ENCODE results near the gene THRB. TPM values are rescaled to one million over a fixed set of nuclear protein-coding genes. Genes with fewer than 3 reads are reported as not detected.

Gene THRB
- total RNA-seq, 1 donor, result 0.36 TPM

DNA sequence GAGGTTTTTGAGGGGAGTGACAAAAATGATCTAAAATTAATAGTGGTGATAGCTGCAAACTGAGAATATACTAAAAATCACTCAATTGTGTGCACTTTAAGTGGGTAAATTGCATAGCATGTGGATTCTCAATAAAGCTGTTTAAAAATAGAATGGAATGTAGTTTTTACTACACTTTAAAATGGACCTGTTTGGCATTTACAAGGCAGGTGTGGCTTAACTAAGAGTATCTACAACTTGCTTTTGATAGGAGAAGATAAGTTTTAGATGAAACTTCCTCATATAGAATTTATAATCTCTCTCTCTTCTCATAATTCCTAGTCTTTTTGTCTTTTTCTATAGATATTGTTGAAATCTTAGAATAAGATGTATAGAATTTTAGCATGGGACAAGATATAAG, 40.3 kb downstream of the THRB start:
- H3K27me3 ChIP-seq (ENCODE audit: insufficient read depth, low read length), result no peaks in the 10 kb centered on the region

DNA sequence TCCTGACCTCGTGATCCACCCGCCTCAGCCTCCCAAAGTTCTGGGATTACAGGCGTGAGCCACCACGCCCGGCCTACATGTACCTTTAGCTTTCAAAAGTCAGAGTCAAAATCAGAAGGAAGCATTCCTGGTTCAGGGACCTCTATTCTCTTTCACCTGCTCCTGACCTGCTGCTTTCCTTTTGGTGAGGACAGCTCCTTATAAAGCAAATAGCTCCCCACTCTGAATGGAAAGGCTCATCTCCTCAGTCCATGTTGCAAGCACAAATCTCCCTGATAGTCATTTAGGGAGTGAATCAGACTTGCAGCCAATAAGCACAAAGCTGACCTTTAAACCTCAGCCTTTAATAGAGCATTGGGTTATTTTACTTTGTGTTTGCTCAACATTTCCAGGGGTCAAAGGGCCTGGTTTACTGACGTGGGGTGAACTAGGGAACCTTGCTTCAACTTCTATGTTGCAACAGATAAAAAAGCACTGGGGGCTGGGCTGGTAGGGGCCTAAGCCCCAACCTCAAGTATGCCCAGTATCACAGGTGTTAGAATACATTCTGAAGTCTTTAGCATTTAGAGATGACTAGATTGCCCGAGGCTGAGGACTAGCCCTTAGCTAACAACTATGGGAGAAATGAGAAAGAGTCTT, 43.1 kb downstream of the THRB start:
- no peak overlapping the region for H3K4me3 ChIP-seq (ENCODE audit: insufficient read depth, low read length)
- H3K79me2 ChIP-seq (ENCODE audit: insufficient read depth, low read length), result no peaks in the 10 kb centered on the region
- H3K36me3 ChIP-seq (ENCODE audit: insufficient read depth, low read length), result no peaks in the 10 kb centered on the region
- peak; percentile 11 for DNase-seq (ENCODE audit: insufficient read length, low spot score, missing footprints)
- TF ChIP-seq, protein P1, sequence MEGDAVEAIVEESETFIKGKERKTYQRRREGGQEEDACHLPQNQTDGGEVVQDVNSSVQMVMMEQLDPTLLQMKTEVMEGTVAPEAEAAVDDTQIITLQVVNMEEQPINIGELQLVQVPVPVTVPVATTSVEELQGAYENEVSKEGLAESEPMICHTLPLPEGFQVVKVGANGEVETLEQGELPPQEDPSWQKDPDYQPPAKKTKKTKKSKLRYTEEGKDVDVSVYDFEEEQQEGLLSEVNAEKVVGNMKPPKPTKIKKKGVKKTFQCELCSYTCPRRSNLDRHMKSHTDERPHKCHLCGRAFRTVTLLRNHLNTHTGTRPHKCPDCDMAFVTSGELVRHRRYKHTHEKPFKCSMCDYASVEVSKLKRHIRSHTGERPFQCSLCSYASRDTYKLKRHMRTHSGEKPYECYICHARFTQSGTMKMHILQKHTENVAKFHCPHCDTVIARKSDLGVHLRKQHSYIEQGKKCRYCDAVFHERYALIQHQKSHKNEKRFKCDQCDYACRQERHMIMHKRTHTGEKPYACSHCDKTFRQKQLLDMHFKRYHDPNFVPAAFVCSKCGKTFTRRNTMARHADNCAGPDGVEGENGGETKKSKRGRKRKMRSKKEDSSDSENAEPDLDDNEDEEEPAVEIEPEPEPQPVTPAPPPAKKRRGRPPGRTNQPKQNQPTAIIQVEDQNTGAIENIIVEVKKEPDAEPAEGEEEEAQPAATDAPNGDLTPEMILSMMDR (IDR thresholded peaks at IDR 0.05; ENCODE audit: extremely low read depth, low read depth, low read length), result no peak
- no peak overlapping the region for H3K4me2 ChIP-seq (ENCODE audit: insufficient read depth, low read length)
- H3K27me3 ChIP-seq (ENCODE audit: insufficient read depth, low read length), result no peaks in the 10 kb centered on the region
- H3K9me3 ChIP-seq (ENCODE audit: low read depth, low read length), result no peaks in the 10 kb centered on the region
- no peaks in the 10 kb centered on the region for H3K4me1 ChIP-seq (ENCODE audit: insufficient read depth, low read length)
- no peaks in the 10 kb centered on the region for H4K20me1 ChIP-seq (ENCODE audit: insufficient read depth, low read length)
- H3K27ac ChIP-seq (ENCODE audit: low read depth, low read length), result no peak overlapping the region
- no peak overlapping the region for H2AFZ ChIP-seq (ENCODE audit: low read length)

More for the DNA sequence above, 40.3 kb downstream of the THRB start:
- H3K4me2 ChIP-seq (ENCODE audit: insufficient read depth, low read length), result no peak overlapping the region
- H3K9me3 ChIP-seq (ENCODE audit: low read depth, low read length), result no peaks in the 10 kb centered on the region
- H3K4me3 ChIP-seq (ENCODE audit: insufficient read depth, low read length), result no peak overlapping the region
- no peaks in the 10 kb centered on the region for H3K79me2 ChIP-seq (ENCODE audit: insufficient read depth, low read length)
- TF ChIP-seq, protein P1 (IDR thresholded peaks at IDR 0.05; ENCODE audit: extremely low read depth, low read depth, low read length), result no peak
- no peaks in the 10 kb centered on the region for H3K36me3 ChIP-seq (ENCODE audit: insufficient read depth, low read length)
- no peaks in the 10 kb centered on the region for H4K20me1 ChIP-seq (ENCODE audit: insufficient read depth, low read length)
- H3K4me1 ChIP-seq (ENCODE audit: insufficient read depth, low read length), result no peaks in the 10 kb centered on the region
- H2AFZ ChIP-seq (ENCODE audit: low read length), result no peak overlapping the region
- H3K27ac ChIP-seq (ENCODE audit: low read depth, low read length), result no peak overlapping the region
- peak; percentile 9 for DNase-seq (ENCODE audit: insufficient read length, low spot score, missing footprints)

DNA sequence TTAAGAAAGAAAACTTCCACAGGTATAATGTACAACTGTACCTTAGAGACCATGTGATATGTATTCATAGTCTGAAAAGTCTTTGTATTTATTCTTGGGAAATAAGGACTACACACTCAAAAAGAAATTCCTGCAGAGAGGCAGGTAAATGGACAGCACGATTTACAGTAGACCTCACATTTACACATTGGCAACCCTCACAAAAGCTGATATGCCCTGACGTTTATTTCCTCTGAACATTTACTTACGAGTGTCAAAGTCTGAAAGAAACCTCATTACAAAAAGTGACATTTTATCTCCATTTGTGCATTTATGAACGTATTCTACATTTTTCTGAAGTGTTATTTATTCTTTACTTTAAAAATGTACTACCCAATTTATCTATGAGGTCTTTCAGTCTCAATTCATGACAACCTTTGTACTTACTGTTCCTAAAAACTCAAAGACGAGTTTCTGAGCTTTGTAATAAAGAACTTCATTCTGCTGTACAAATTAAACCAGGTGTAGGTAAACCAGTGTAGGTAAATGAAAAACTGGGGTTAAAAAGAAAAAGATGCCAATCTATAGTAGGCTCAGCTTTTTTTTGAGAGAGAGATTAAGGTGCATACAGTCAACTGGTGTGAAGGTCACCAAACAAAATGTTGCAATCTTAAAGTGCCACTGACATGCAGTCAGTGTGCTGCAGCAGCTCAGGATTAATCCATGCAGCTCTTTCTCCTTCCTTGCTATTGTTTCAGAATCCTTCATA, 44.3 kb downstream of the THRB start:
- Histone ChIP-seq H4K20me1 (ENCODE audit: insufficient read depth, low read length) (no peaks in the 10 kb centered on the region), H3K4me3 (ENCODE audit: insufficient read depth, low read length) (no peak overlapping the region), H3K27ac (ENCODE audit: low read depth, low read length) (no peak overlapping the region), H3K4me1 (ENCODE audit: insufficient read depth, low read length) (no peaks in the 10 kb centered on the region), H3K4me2 (ENCODE audit: insufficient read depth, low read length) (no peak overlapping the region), H3K36me3 (ENCODE audit: insufficient read depth, low read length) (no peaks in the 10 kb centered on the region), H3K27me3 (ENCODE audit: insufficient read depth, low read length) (no peaks in the 10 kb centered on the region), H2AFZ (ENCODE audit: low read length) (no peak overlapping the region), H3K79me2 (ENCODE audit: insufficient read depth, low read length) (no peaks in the 10 kb centered on the region), H3K9me3 (ENCODE audit: low read depth, low read length) (no peaks in the 10 kb centered on the region)
- DNase-seq (ENCODE audit: insufficient read length, low spot score, missing footprints), result no peak
- TF ChIP-seq, protein P1 (IDR thresholded peaks at IDR 0.05; ENCODE audit: extremely low read depth, low read depth, low read length), result no peak

DNA sequence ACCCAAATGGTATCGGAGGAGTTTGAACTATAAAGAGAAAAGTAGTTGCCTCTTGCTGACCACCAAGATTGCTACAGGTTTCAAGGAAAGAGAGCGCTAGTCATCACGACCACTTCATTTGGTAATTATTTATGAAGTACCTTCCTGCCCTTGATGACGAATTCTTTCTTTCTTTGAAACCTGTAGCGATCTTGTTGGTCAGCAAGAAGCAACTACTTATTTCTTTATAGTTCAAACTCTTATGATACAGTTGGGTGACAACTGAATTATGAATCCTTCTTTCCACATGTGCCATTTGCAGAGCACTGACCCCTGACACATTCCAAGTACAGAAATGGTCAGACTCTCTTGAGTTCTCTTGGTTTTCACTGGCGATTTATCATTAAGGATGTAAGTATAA, 46.8 kb downstream of the THRB start:
- Histone ChIP-seq H3K4me1 (ENCODE audit: insufficient read depth, low read length) (no peaks in the 10 kb centered on the region), H3K36me3 (ENCODE audit: insufficient read depth, low read length) (no peaks in the 10 kb centered on the region), H3K4me2 (ENCODE audit: insufficient read depth, low read length) (no peak overlapping the region), H3K27ac (ENCODE audit: low read depth, low read length) (no peak overlapping the region), H3K9me3 (ENCODE audit: low read depth, low read length) (no peaks in the 10 kb centered on the region), H3K79me2 (ENCODE audit: insufficient read depth, low read length) (no peaks in the 10 kb centered on the region), H3K27me3 (ENCODE audit: insufficient read depth, low read length) (no peaks in the 10 kb centered on the region), H3K4me3 (ENCODE audit: insufficient read depth, low read length) (no peak overlapping the region), H4K20me1 (ENCODE audit: insufficient read depth, low read length) (no peaks in the 10 kb centered on the region), H2AFZ (ENCODE audit: low read length) (no peak overlapping the region)
- TF ChIP-seq, protein P1 (IDR thresholded peaks at IDR 0.05; ENCODE audit: extremely low read depth, low read depth, low read length), result no peak
- no peak for DNase-seq (ENCODE audit: insufficient read length, low spot score, missing footprints)

Measured in osteoblast (primary cell).